Endothelial cell of umbilical vein (primary cell): ENCODE results near the gene THOC2. TPM values are rescaled to one million over a fixed set of nuclear protein-coding genes. Genes with fewer than 3 reads are reported as not detected.

Experiments
- BruUV-seq: library from RNA; stranded (reverse); fragments of 400-500 nt; replicated peaks from 2 replicates; lab custom pipeline; 2021; lab: Mats Ljungman, UMichigan
- CTCF ChIA-PET: fragments of 300-600, 350-600 bp; sonication (Branson Sonifier 250); formaldehyde crosslinking; loops from one replicate; lab custom pipeline; 2021; ENCODE audit warnings: antibody characterized with exemption, inconsistent platforms; lab: Charles Lee
- POLR2A ChIA-PET: fragments of 300-600, 350-600 bp; sonication (Branson Sonifier 250); formaldehyde crosslinking; loops from one replicate; lab custom pipeline; 2021; ENCODE audit warnings: antibody characterized with exemption, inconsistent platforms; lab: Charles Lee
- DNase-seq: peaks from one replicate; pipeline ENCODE4 v3.0.0-alpha.2; 2011; ENCODE audit warnings: low read depth, low spot score
- FAIRE-seq: peaks from 2 replicates; lab custom pipeline; 2011; peaks lifted over from hg19 to GRCh38; lab: Jason Lieb, UNC
- H2AFZ ChIP-seq: 2 replicates; pipeline ENCODE4 v1.6.0; 2012; ENCODE audit warnings: low read depth, low read length, control low read depth, inconsistent platforms
- H3K27ac ChIP-seq: 2 replicates; pipeline ENCODE4 v1.5.1; 2011; ENCODE audit warnings: low read depth, mild to moderate bottlenecking, control low read depth, low read length, moderate library complexity; ENCODE audit not compliant: insufficient read depth
- H3K27me3 ChIP-seq, 2 experiments: 2 replicates each; pipeline versions ENCODE4 v1.6.0 to v1.6.1; 2011; ENCODE audit warnings: low read length in 2 of 2, mixed read lengths in 1 of 2; ENCODE audit not compliant: control insufficient read depth in 2 of 2, insufficient read depth in 2 of 2
- H3K36me3 ChIP-seq, 2 experiments: 2 replicates in 1 of 2; 3 replicates in 1 of 2; pipeline ENCODE4 v1.5.1; 2011; ENCODE audit warnings: low read length in 2 of 2, mild to moderate bottlenecking in 1 of 2, moderate library complexity in 1 of 2; ENCODE audit not compliant: control insufficient read depth in 2 of 2, insufficient read depth in 2 of 2; ENCODE audit errors: extremely low read depth in 1 of 2
- H3K4me1 ChIP-seq: 3 replicates; pipeline ENCODE4 v1.5.1; 2011; ENCODE audit warnings: mild to moderate bottlenecking, low read length; ENCODE audit not compliant: control insufficient read depth, insufficient read depth; ENCODE audit errors: extremely low read depth
- H3K4me2 ChIP-seq: 2 replicates; pipeline ENCODE4 v1.6.1; 2011; ENCODE audit warnings: low read length, control low read depth, mixed read lengths; ENCODE audit not compliant: insufficient read depth
- H3K4me3 ChIP-seq, 3 experiments: fragments of 200-600 bp in 1 of 3; sonication (generic), shearing (Covaris generic) in 1 of 3; replicated peaks in 1 of 3; 2 replicates each; pipeline ENCODE4 v1.5.1; 2011 to 2016; ENCODE audit warnings: control low read depth in 3 of 3, low read length in 3 of 3, mild to moderate bottlenecking in 2 of 3, inconsistent platforms in 1 of 3, low read depth in 1 of 3, moderate library complexity in 1 of 3; ENCODE audit not compliant: insufficient read depth in 1 of 3
- H3K79me2 ChIP-seq: 2 replicates; pipeline ENCODE4 v1.6.0; 2012; ENCODE audit warnings: low read length, inconsistent platforms; ENCODE audit not compliant: control insufficient read depth, insufficient read depth
- H3K9ac ChIP-seq: replicated peaks from 2 replicates; pipeline ENCODE3; 2011; ENCODE audit warnings: low read length, control low read depth; ENCODE audit not compliant: insufficient read depth; ENCODE audit errors: extremely low read depth
- H3K9me1 ChIP-seq: replicated peaks from 3 replicates; pipeline ENCODE4 v1.6.0; 2011; ENCODE audit warnings: mild to moderate bottlenecking, low read length; ENCODE audit not compliant: control insufficient read depth, insufficient read depth; ENCODE audit errors: extremely low read depth
- H3K9me3 ChIP-seq: replicated peaks from 2 replicates; pipeline ENCODE4 v1.5.1; 2012; ENCODE audit warnings: low read length, inconsistent platforms; ENCODE audit not compliant: control insufficient read depth, insufficient read depth
- H4K20me1 ChIP-seq: replicated peaks from 2 replicates; pipeline ENCODE3; 2011; ENCODE audit warnings: mild to moderate bottlenecking, low read length; ENCODE audit not compliant: control insufficient read depth, insufficient read depth; ENCODE audit errors: extremely low read depth
- CTCF ChIP-seq, 2 donors: IDR thresholded peaks; 1 replicate in 1 of 2; 2 replicates in 1 of 2; pipeline ENCODE4 v1.5.1; 2011; ENCODE audit warnings: low read length in 2 of 2, mild to moderate bottlenecking in 2 of 2, moderate library complexity in 2 of 2, control low read depth in 1 of 2, inconsistent platforms in 1 of 2, low read depth in 1 of 2; ENCODE audit not compliant: insufficient read depth in 1 of 2; ENCODE audit errors: extremely low read depth in 1 of 2
- EZH2 ChIP-seq: IDR thresholded peaks from 2 replicates; pipeline ENCODE4 v1.6.1; 2012; ENCODE audit warnings: borderline replicate concordance, low read depth, mild to moderate bottlenecking, moderate library complexity, low read length, inconsistent platforms; ENCODE audit not compliant: severe bottlenecking
- MAX ChIP-seq: IDR thresholded peaks from 2 replicates; pipeline ENCODE4 v1.6.1; 2011; ENCODE audit not compliant: insufficient read depth, insufficient read length
- MYC ChIP-seq: IDR thresholded peaks from one replicate; pipeline ENCODE4 v1.6.1; 2011; ENCODE audit warnings: mild to moderate bottlenecking, low read depth, low read length
- POLR2AphosphoS5 ChIP-seq: IDR thresholded peaks from 2 replicates; pipeline ENCODE4 v1.6.1; 2012; ENCODE audit warnings: low read depth, mild to moderate bottlenecking, control low read depth, low read length, moderate library complexity; ENCODE audit not compliant: insufficient read depth
- dilution Hi-C: fragments of 300-500 bp; cut with MboI; formaldehyde crosslinking; loops from one replicate; pipeline ENCODE4 v1.15.0; 2019; ENCODE audit warnings: low sequenced_read_pairs; ENCODE audit not compliant: extremely low pct_ligation_motif_present
- intact Hi-C: fragments of 100-400 bp; cut with micrococcal nuclease; formaldehyde crosslinking; loops from one replicate; pipeline ENCODE4 v1.10.0; 2022
- polyA plus RNA-seq, 4 experiments: library from polyadenylated mRNA; depleted of rRNA in 3 of 4; stranded (reverse) in 3 of 4; unstranded in 1 of 4; fragments of >200 nt; gene quantifications; 2 replicates each; pipeline versions ENCODE4 v1.2.1 to v1.2.3, GENCODE V29; 2011 to 2012; ENCODE audit warnings: missing spikeins in 1 of 4
- total RNA-seq: library from RNA; stranded (reverse); gene quantifications from 2 replicates; pipeline ENCODE4 v1.2.3, GENCODE V29; 2021

Gene THOC2
- total and polyA plus RNA-seq, 2 donors (not counting 3 experiments of a cell fraction or from before 2014, with no cell fraction given), result 26.0 to 72.9 TPM

GRCh38 chrX:123603491-123603890 lies 129.4 kb downstream of the THOC2 start:
- Histone ChIP-seq H2AFZ (no peak overlapping the region), H3K27me3 (no peaks in the 10 kb centered on the region), H3K9ac (no peak overlapping the region), H3K4me1 (no peaks in the 10 kb centered on the region), H4K20me1 (no peaks in the 10 kb centered on the region), H3K27ac (no peak overlapping the region), H3K9me1 (no peaks in the 10 kb centered on the region), H3K4me2 (no peak overlapping the region), H3K4me3 (no peak overlapping the region), H3K36me3 (no peaks in the 10 kb centered on the region), H3K79me2 (no peaks in the 10 kb centered on the region), H3K9me3 (no peaks in the 10 kb centered on the region)
- POLR2A ChIA-PET, result no interaction called here
- no TSS peak for BruUV-seq
- no peak for FAIRE-seq
- dilution Hi-C loops, result no loop called here
- CTCF ChIA-PET, result no interaction called here
- no peak for TF ChIP-seq POLR2AphosphoS5
- TF ChIP-seq MAX, result no peak
- TF ChIP-seq MYC, result no peak
- TF ChIP-seq EZH2, result no peak
- DNase-seq, result no peak
- intact Hi-C loops, result no loop called here

- Histone ChIP-seq H3K4me2 (no peak overlapping the region), H3K9me3 (no peaks in the 10 kb centered on the region), H3K36me3 (no peaks in the 10 kb centered on the region), H3K9ac (no peak overlapping the region), H3K4me3 (no peak overlapping the region), H3K27ac (no peak overlapping the region), H3K9me1 (no peaks in the 10 kb centered on the region), H3K4me1 (no peaks in the 10 kb centered on the region), H4K20me1 (no peaks in the 10 kb centered on the region), H2AFZ (no peak overlapping the region), H3K27me3 (no peaks in the 10 kb centered on the region), H3K79me2 (no peaks in the 10 kb centered on the region)
- POLR2A ChIA-PET, result no interaction called here
- TF ChIP-seq MYC (no peak), CTCF (IDR thresholded peaks at IDR 0.05; ENCODE audit: extremely low read depth in 1 of 2, insufficient read depth in 1 of 2, low read depth in 1 of 2, low read length in 2 of 2) (no peak), MAX (no peak)
- CTCF ChIA-PET, result no interaction called here
- DNase-seq, result no peak
- intact Hi-C loops, result no loop called here
- dilution Hi-C loops, result no loop called here
- no peak for FAIRE-seq
- no TSS peak for BruUV-seq
Measured at GRCh38 chrX:123601437-123601836, 131.4 kb downstream of the THOC2 start.
